HG03571 (cell line): Measurements from ENCODE around the gene KRTAP10-1.

Experiments used
- ATAC-seq: cut with Tn5 transposase; IDR thresholded peaks from one replicate; pipeline ENCODE4 v1.9.1; 2021; ENCODE audit not compliant: unreplicated experiment

Gene KRTAP10-1

GRCh38 chr21:44549525-44550211 is 9.7 kb upstream of the KRTAP10-1 start:
- no peak for ATAC-seq

- ATAC-seq = no peak
These were observed 8.9 kb upstream of the KRTAP10-1 start for GRCh38 chr21:44548922-44549321.

GRCh38 chr21:44548381-44548780 is 8.4 kb upstream of the KRTAP10-1 start:
- no peak for ATAC-seq

DNA sequence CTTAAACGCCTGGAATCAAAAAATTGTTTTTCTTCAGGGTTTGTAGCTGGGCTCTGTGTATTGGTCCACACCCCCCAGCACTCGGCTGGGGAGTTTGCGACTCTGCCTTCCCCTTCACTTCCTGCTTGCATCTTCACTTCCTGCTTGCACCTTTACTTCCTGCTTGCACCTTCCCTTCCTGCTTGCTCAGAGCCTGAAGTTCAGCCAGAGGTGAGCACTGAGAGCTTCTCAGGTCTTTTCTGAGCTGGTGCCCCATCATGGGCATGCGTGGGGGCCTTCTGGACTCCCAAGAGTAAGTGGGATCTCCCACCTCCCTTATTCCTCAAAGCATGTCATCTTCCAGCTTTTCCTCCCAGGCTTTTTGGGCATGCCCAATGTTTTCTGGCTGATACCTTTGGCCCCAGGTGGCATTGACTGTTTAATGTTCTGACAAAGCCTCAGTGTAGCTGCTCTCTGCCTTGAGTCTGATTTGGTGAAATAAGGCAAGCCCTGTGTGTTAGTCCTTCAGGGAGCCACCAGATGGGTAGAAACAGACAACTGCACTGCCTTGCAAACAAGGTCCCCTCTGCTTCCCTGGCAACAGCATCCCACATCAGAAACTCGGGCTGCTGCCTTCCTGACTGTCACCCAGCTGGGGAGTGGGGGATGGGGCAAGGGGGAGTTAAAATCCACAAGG is 7.8 kb upstream of the KRTAP10-1 start:
- no peak for ATAC-seq

- no peak for ATAC-seq
These were observed 4.6 kb upstream of the KRTAP10-1 start for GRCh38 chr21:44544566-44544965.

- no peak for ATAC-seq
These were observed 2.7 kb upstream of the KRTAP10-1 start for GRCh38 chr21:44542716-44543115.

DNA sequence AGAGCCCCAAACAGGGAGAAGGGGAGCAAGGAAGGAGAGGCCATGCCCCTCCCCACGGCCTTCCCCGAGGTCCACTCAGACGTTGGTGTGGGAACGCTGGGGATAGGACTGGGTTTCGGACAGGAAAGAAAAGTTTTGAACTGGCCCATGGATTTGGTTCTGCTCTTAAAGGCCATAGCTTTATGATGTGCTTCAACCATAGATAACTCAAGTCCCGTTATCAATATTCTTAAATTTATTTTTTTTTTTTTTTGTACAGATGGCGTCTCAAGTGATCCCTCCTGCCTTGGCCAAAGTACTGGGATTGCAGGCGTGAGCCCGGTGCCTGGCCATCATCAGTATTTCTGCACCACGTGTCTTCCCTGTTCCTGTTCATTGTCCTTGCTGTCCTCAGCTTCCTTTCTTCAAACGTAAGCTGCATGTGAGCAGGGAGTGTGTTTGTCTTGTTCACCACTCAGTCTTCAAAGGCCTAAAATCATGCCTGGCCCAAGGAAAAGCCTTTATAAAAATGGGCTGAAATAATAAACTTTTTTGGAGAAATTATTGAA is 820 bp upstream of the KRTAP10-1 start:
- no peak for ATAC-seq

DNA sequence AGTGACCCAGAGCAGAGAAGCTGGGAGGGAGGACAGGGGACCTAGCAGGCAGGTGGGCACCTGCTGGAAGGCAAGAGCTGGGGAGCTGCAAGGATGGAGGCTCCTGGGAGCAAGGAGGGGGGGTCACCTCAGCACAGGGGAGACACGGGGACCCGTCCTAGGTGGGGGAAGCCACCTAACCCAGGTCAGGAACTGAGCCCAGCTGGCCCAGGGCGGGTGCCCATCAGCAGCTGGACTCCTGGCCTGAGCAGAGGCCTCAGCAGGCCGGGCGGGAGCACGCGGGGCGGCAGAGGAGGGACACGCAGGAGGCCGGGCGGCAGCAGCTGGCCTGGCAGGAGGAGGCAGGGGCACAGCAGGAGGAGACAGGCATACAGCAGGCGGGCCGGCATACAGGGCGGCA is 949 bp downstream of the KRTAP10-1 start:
- ATAC-seq = no peak

GRCh38 chr21:44537930-44538911 is 1.8 kb downstream of the KRTAP10-1 start:
- ATAC-seq = no peak

GRCh38 chr21:44535963-44536362 is 4.0 kb downstream of the KRTAP10-1 start:
- ATAC-seq = no peak

GRCh38 chr21:44534688-44535087 is 5.3 kb downstream of the KRTAP10-1 start:
- ATAC-seq = no peak

DNA sequence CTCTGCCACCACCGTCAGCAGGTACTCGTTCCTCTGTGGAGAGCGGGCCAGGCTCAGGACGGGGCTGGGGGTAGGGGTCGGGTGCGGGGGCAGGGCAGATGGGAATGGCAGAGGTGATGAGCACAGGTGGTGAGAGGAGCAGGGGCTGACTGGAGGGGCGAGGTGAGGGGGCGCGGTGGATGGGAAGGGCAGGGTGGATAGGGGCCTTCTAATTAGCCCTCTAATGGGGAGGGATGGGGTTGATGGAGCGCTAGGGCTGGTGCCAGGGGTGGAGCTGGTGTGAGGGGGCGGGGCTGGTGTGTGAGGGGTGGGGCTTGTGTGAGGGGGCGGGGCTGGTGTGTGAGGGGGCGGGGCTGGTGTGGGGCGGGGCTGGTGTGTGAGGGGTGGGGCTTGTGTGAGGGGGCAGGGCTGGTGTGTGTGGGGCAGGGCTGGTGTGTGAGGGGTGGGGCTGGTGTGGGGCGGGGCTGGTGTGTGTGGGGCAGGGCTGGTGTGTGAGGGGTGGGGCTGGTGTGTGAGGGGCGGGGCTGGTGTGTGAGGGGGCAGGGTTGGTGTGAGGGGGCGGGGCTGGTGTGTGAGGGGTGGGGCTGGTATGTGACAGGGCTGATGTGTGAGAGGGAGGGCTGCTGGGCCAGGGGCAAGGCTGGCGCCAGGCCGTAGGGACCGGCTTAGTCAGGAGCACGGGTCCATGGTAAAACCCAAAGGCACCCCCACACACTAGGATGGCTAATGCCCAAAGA is 5.9 kb downstream of the KRTAP10-1 start:
- ATAC-seq = no peak

DNA sequence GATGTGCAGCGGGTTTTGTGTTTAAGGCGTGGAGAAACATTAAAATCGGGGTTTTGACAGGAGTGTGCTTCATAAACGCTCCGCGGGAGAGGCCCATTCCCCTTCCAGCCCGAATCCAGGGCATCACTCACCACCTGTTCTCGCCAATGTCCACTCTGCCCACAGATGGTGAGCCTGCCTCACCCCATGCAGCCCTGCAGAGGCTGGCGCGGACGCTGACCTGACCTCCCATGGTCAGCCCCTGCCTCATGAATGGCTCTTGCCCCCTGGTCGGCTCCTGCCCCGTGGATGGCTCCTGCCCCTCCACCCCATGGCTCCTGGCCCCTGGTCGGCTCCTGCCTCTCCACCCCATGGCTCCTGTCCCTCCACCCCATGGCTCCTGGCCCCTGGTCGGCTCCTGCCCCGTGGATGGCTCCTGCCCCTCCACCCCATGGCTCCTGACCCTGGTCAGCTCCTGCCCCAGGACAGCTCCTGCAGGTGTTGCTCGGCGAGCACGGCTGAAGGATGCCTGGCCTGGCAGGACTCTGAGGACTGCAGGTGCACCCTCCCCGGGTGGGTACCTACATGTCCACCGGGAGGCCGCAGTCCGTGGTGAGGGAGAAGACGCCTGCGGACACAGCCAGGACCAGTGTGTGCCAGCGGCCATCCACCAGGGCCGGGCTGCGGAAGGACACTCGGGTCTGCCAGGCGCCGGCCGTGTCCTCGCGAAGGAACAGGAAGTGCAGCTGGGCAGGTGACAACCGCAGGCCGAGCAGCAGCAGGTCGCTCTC is 6.7 kb downstream of the KRTAP10-1 start:
- ATAC-seq = no peak

DNA sequence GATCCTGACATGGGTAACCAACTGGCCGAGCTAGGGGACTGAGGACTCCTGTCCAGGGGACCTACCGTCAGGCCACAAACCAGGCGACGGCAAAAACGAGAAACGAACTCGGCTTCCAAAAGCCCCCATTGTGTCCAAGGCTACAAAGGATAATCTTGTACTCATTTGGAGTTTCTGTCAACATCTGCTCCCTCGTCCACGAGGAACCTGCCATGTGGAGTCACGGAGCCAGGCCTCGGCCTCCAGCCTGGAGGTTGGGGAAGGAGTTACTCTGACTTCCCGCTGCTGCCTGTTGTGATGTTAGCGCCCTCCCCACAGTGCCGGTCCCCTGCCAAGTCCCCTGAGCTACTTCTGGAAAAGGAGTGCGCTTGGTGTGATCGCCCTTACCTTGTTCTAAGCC is 7.3 kb downstream of the KRTAP10-1 start:
- no peak for ATAC-seq

DNA sequence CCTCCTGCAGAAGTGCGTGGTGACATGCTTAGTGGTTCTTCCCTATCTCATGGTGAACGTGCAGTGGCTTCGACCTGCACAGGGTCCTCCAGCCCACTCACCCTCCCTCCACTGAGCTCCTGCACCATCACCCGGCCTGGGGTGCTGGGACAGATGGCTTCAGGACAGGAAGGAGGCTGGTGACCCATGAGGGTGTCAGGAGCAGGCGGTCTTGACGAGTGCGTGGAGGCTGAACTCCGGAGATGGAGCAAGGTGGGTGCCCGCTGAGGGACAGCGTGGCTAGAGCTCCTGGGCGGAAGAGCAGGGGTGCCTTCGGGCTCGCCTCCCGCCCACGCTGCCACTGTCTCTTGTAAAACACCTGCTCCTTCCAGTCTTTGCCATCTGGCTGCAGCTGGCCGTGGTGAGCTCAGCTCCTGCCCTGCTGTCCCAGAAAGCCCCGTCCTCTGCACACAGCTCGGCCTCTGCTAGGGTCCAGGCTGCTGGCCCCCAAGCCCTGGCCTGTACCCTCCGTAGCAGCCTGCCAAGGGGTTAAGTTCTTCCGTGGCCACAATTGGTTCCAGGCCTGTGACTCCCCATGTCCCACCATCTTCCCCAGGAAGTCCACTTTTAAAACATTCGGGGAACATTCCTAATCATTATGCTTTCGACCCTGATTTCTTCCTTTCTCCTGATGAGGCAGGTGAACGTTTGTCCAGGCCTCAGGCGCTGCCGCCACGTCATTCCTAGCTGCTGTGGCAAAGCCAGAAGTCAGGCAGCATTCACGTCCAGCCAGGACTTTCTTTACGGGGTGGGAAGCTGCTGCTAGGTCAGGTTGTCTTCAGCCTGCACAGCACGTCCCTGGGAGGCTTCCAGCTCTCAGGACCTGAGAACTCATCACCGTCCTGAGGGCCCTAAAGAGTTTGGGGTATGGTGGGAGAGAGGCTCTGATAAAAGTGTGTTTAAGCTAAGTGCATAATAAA is 8.1 kb downstream of the KRTAP10-1 start:
- ATAC-seq = no peak

GRCh38 chr21:44530903-44531605 is 8.9 kb downstream of the KRTAP10-1 start:
- no peak for ATAC-seq

GRCh38 chr21:44530221-44530902 is 9.6 kb downstream of the KRTAP10-1 start:
- ATAC-seq = no peak
